ENCODE measurements around the gene TDP1.

TDP1 gene

GRCh38 chr14:89978656-89979055 lies 22.9 kb downstream of the TDP1 start:
- TF ChIP-seq CSRNP3 (CRISPR knock-in tag; IDR thresholded peaks at IDR 0.05) (no peak), BACH2 (CRISPR knock-in tag; IDR thresholded peaks at IDR 0.05; ENCODE audit: borderline replicate concordance) (no peak), ARNTL (CRISPR knock-in tag; IDR thresholded peaks at IDR 0.05; ENCODE audit: borderline replicate concordance, low read depth) (no peak), ZNF8 (CRISPR knock-in tag; IDR thresholded peaks at IDR 0.05) (no peak), RARB (CRISPR knock-in tag; IDR thresholded peaks at IDR 0.05) (no peak)
- TF ChIP-seq, protein P1, sequence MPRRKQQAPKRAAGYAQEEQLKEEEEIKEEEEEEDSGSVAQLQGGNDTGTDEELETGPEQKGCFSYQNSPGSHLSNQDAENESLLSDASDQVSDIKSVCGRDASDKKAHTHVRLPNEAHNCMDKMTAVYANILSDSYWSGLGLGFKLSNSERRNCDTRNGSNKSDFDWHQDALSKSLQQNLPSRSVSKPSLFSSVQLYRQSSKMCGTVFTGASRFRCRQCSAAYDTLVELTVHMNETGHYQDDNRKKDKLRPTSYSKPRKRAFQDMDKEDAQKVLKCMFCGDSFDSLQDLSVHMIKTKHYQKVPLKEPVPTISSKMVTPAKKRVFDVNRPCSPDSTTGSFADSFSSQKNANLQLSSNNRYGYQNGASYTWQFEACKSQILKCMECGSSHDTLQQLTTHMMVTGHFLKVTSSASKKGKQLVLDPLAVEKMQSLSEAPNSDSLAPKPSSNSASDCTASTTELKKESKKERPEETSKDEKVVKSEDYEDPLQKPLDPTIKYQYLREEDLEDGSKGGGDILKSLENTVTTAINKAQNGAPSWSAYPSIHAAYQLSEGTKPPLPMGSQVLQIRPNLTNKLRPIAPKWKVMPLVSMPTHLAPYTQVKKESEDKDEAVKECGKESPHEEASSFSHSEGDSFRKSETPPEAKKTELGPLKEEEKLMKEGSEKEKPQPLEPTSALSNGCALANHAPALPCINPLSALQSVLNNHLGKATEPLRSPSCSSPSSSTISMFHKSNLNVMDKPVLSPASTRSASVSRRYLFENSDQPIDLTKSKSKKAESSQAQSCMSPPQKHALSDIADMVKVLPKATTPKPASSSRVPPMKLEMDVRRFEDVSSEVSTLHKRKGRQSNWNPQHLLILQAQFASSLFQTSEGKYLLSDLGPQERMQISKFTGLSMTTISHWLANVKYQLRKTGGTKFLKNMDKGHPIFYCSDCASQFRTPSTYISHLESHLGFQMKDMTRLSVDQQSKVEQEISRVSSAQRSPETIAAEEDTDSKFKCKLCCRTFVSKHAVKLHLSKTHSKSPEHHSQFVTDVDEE (CRISPR knock-in tag; IDR thresholded peaks at IDR 0.05) = no peak
- no peak for ATAC-seq

- no peak for ATAC-seq
Observed at GRCh38 chr14:89983375-89983774, 27.6 kb downstream of the TDP1 start.

More at GRCh38 chr14:89983375-89983774, 27.6 kb downstream of the TDP1 start:
- TF ChIP-seq CSDC2 (CRISPR knock-in tag; IDR thresholded peaks at IDR 0.05) = no peak
- TF ChIP-seq ISL1 (CRISPR knock-in tag; IDR thresholded peaks at IDR 0.05) = no peak
- no peak for TF ChIP-seq CSRNP3 (CRISPR knock-in tag; IDR thresholded peaks at IDR 0.05)
- TF ChIP-seq PPARA (CRISPR knock-in tag; IDR thresholded peaks at IDR 0.05; ENCODE audit: borderline replicate concordance) = no peak
- TF ChIP-seq SNAI2 (CRISPR knock-in tag; IDR thresholded peaks at IDR 0.05) = no peak
- TF ChIP-seq, protein P1 (CRISPR knock-in tag; IDR thresholded peaks at IDR 0.05) = no peak
- TF ChIP-seq ZC3H10 (CRISPR knock-in tag; IDR thresholded peaks at IDR 0.05) = no peak
- TF ChIP-seq POU6F1 (CRISPR knock-in tag; IDR thresholded peaks at IDR 0.05; ENCODE audit: borderline replicate concordance, low read depth) = no peak
- TF ChIP-seq CREB5 (CRISPR knock-in tag; IDR thresholded peaks at IDR 0.05; ENCODE audit: low read depth) = no peak
- no peak for TF ChIP-seq OSR1 (CRISPR knock-in tag; IDR thresholded peaks at IDR 0.05)
- no peak for TF ChIP-seq ZNF70 (CRISPR knock-in tag; IDR thresholded peaks at IDR 0.05)
- no peak for TF ChIP-seq ZFP30 (CRISPR knock-in tag; IDR thresholded peaks at IDR 0.05)
